ENCODE data around the gene LSM2.
"Not testable (repeated sequence)": the region's sequence is repeated elsewhere in the genome, so short reads cannot be mapped to it uniquely, and the experiment has no call there.

LSM2 gene

DNA sequence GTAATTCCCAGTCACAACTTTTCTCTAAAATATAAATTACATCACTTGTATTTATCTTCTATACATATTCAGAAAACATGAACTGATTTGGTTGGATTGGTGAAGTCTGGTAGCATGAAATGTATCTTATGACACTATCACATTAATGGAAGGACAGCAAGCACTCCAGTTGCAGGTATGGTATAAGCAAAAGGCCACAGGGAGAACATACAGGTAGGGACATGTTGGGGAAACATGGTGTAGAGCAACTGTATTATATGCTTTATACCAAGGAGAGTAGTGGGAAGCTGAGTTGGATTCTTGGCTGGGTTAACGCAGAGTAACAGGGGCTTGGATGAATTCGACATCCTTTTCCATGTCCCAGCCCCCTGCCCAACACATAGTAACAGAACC is 9.8 kb downstream of the LSM2 start:
- DNase-seq: no peak

DNA sequence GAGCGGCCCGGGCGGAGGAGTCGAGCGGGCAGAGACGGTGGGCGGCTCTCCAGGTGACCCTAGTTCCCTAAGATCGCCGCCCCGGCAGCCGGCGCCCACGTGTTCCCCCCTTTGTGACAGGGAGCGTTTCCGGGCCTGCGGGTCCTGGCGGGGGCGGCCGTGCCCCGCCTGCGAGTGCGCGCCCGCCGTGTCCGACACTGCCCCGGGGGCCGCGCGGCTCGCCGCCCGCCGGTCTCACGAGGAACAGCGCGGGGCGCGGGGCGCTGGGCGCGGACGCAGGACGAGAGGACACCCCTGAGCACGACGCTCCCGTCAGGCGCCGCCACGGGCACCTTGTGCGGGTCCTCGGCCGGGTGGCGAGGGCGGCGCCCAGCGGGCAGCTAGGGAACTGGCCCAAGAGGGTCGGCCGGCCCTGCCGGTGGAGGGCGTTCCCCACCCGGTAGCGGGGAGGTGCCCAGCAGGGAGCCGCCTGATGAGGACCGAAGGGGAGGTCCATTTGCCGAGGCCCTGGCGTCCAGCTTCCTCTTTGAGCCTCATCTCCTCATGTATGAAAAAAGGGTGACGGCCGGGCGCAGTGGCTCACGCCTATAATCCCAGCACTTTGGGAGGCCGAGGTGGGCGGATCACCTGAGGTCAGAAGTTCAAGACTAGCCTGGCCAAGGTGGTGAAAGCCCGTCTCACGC is 11.0 kb downstream of the LSM2 start, which contains the start of gene VARS1:
TSS of gene VARS1 (minus strand) at position 137 of the 683 bp plus-strand sequence. CDS start 535 bp downstream, outside the sequence.
- peak; percentile 58 to 94 (median 76) for DNase-seq

DNA sequence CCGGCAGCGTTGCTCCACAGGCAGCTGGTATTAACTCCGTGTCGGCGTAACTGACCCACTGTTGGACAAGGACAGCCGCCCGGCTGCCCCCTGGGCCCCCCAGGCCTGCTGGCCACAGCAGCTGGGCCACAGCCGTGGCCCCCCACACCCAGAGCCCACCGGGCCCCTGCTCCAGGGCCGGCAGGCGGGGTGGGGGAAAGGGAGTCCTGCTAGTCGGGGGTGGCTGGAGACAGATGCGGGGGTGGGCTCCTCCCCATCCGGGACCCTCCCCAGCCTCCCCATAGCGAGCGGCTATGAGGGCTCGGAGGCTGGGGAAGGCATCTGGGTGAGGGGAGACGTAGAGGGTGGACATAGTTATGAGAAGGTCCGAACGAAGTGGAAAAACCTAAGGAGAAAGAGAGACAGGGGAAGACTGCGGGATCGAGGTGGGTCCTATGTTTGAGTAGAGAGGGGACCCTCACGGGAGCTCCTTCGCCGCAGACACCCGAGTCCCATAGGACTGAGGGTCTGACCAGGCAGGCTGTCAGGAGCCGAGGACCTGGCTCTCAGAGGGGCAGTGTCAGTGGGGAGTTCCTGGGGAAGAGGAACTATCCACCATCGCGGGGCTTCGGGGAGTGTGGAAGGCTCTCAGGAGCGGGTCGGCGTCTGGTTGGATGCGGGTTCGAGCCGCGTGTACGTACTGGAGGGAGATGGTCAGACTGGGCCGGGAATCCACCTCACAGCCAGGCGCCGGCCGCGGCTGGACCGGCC is 11.7 kb downstream of the LSM2 start:
- DNase-seq: no peak

DNA sequence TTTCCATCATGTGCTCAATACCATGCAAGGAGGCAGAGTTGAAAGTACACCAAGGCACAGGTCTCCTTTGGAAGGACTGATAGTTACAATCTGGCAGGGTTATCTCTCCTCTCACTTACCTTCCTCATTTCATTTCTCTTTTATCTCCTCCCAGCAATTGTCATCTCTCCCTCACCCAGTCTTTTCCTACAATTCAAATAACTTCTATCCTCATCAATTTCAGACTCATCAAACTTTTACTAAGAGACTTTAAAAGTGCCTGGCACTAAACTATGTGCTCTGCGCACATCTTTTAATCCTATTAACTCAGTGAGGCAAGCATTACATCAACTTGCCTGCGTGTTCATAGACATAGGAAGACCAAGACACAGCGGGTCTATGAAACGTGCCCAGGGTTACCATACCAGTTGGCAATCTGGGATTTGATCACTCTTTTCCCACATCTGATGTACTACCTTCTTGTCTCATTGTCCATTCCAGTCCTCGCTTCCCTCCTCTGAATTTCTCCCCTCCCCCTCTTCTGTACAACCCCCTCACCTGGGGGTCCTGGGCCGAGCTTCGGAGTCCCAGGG is 12.4 kb downstream of the LSM2 start:
- DNase-seq: peak in 2 of 6 experiments; percentile 14 to 38

DNA sequence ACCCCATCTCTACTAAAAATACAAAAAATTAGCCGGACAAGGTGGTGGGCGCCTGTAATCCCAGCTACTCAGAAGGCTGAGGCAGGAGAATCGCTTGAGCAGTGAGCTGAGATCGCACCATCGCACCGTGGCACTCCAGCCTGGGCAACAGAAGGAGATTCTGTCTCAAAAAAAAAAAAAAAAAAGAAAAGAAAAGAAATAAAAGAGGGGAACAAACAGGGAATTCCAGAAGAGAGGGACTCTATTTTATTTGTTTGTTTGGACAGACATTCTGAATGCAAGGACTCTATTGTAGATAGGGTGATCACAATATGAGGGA is 12.9 kb downstream of the LSM2 start:
- DNase-seq: not testable (repeated sequence)

DNA sequence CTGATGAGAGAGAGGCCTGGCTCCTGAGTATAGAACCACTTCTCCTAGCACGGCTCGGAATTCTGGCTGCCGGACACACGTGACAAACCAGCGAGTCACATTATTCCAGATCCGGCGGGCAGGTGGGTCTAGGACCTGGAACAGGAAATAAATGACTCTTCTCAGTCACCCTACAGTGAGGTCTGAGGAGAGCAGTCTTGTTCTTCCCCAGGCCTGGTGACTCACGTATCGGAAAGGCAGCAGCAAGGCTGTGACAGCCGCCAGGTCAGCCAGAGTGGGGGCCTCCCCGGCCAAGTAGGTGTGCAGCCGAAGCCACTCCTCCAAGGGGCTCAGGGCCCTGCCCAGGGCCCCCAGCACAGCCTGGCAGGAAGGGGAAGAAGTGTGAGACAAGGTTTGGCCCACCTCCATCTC is 14.0 kb downstream of the LSM2 start:
- DNase-seq: no peak

DNA sequence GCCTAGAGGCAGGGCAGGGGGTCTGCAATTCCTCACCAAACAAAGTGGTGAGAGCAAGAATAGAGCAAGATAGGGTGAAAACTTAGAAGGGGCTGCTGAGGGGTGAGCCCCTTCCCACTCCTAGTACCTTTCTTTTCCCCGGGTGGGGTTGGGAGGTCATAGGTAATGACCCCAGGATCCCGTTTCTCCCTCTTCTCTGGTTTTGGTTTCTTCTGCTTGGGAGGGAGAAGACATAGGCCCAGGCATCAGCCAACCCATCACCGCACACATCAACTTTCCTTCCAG is 14.7 kb downstream of the LSM2 start:
- DNase-seq: no peak

DNA sequence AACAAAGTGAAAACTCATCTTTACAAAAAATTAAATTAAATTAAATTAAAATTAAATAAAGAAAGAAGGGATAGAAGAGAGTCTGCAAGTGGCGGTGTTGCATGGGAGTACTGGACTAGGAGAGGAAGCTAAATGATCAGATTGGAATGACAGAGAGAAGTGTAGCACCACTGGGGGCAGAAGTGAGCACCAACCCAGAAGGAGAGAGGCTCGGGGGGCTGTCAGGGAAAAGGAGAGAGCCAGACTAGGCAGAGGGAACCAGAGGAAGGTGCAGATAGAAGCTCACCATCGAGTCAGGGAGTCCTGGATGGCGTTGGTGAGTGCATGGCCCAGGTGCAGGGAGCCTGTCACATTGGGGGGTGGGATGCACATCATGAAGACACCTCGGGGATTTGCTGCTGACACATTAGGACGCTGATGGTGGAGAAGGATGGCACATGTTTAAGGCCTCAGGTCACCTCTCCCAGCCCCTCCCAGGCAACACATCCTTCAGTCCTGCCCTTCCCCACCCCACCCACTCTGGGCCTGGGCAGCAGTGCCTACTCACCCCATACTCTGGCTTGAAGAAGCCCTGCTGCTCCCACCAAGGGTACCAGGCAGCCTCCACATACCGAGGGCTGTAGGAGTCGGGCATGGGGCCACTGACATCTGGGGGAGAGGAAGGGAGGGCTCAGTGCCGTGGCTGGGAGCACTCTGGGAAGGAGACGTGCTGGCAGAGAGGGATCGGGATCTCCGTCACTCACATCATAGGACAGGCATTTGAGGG is 15.3 kb downstream of the LSM2 start:
- DNase-seq: peak in 5 of 6 experiments; percentile 2 to 30 (median 9)

DNA sequence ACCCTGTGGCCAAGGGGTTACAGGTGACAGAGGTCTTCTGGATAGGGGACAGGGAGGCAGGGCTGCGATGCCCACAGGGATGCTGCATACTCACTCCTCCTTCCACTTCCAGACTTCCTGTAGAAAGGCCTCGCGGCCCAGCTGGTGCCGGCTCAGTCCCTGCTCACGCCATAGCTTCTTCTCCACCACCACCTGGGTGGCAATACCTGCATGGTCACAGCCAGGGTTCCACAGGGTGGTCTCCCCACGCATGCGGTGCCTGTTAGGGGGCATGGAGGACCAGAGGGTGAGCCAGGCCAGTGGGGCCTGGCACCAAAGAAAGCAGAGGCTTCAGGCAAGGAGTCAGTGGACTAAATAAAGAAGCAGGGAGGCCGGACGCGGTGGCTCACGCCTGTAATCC is 21.3 kb downstream of the LSM2 start:
- DNase-seq: no peak

DNA sequence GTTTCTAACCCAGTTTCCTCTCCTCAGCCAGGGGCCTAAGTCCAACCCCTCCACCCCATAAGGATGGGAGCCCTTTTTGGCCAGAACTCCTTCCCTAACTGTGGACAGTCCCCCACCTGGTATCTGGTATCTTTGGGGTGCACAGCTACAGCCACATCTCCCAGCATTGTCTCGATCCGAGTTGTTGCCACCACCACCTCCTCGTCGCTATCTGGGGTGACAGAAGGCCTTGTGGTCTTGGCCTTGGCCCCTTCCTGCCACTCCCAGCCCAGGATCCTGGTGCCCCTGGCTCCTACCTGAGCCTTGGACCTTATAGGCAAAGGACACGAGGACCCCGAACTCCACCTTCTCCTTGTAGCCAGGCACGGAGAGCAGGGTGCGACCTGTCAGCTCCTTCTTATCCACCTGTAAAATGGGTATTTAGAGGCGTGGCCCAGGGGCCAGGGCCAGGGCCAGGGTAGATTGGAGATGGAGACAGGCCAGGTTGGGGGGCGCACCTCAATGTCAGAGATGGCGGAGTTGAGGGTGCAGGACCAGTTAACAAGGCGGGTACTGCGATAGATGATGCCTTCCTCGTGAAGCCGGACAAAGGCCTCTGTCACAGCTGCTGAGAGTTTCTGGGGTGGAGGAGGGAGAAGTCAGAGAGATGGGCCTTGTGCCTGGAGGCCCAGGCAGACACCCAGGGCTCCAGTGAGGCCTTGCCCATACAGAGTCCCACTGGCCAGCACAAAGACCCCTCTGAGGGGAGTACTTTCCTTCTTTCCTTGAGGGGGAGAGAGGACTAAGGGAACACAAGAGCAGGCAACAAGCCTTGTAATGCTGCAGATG is 22.5 kb downstream of the LSM2 start:
- no peak for DNase-seq

DNA sequence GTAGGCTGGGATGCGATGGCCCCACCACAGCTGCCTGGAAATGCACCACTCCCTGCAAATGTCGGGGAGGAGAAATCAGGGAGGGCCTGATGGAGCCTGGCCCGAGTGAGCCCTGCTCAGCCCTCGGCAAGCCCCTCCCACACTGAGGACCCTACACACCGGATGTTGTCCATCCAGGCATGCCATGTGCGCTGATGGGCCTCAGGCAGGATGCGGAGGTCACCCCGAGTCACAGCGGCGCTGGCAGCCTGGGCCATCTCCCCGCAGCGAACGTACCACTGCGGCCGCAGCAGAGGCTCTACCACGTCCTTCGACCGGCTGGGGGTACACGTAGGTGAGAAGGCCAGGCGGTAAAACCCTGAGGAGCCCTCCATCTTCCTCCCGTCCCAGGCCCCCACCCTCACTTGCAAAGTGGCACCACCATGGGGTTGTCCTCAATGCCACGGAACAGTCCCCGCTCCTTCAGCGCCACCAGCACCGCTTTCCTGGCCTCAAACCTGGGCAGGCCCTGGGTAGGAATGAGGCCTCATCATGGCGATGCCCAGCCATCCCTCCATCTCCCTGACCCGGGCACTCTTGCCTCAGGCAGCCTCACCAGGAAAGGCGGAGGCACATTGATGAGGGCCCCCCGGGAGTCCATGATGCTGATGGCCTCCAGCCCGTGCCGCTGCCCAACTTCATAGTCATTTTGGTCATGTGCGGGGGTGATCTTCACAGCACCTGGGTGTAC is 24.5 kb downstream of the LSM2 start:
- DNase-seq: no peak

DNA sequence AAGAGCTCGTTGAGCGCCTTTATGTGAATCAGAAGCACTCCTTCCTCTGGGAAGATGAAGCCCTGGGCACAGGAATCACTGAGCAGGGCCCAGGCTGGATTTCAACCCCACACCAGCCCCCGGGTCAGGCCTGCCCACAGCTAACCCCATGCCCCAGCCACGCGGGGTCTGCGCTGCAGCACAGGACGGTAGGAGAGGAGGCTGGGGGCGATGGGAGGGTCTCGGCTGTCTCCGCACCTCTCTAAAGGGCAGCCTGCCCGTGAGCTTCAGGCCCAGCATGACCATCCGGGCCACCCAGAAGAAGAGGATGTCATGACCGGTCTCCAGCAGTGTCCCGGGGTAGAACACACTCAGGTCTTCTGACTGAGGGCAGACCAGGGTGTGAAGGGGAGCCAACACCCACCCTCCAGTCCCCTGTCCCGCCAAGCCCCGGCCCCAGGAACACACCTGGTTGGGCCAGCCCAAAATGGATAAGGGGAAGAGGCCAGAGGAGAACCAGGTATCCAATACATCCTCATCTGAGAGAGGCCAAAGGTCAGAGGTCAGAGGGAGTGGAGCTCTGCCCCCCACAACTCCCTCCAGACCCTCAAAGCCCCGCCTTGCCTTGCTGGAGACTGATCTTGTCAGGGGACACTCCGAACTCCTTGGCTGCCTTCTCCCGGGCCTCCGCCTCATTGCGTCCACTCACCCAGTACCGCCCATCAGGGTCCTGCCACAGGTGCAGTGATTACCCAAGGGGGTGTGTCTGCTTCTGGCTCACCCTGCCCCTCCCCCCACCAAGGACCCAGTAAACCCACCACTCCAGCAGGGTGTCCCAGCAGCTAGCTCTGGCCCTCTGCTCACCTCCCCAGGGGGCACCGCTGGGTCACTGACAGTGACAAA is 25.3 kb downstream of the LSM2 start:
- DNase-seq: no peak

DNA sequence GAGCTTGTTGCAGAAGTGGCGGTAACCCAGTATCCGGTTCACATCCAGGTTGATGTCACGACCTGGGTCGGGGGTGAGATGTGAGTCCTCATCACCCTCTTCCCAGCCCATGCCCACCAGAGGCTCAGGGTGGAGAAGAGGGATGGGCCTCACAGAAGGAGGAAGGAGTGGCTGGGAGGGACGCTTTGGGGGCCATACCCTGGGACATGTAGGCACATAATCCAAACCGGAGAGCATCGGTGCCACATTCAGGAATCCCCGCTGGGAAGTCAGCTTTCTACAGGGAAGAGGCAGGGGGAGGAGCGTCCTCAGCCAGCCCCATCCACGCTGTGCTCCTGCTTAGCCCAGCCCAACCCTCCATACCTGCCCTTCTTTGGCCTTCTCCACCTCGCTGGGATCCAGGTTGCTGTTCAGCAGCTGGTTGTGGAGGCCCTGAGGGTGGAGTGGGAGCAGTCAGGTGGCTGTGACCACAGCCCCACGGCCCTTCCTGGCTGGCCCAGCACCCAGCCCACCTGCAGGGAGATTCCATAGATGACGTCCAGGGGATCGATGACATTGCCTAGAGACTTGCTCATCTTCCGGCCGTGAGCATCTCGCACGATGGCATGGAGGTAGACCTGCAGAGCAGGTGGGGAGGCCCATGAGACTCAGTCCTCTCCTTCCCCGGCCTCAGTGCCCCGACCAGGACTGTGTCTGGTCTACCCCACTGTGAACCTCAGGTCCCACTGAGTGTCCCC is 26.1 kb downstream of the LSM2 start:
- DNase-seq: no peak

DNA sequence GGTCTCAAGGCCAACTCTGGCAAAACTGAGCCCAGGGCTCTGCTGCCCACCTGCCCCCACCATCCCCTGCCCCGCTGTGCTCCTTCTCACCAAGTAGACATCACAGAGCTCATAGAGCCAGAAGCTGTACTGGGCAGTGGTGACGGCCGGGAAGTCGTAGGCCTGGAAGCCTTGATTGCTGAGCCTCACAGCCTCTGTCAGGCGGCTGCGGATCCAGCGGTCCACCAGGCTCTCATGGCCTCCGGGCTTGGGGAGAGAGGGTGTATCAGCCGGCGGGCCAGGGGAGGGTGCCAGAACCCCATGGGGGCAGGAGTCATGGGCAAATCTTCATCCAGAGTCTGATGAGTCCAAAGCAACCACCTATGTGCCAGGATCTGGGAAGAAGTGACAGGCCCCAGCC is 26.9 kb downstream of the LSM2 start:
- DNase-seq: no peak

DNA sequence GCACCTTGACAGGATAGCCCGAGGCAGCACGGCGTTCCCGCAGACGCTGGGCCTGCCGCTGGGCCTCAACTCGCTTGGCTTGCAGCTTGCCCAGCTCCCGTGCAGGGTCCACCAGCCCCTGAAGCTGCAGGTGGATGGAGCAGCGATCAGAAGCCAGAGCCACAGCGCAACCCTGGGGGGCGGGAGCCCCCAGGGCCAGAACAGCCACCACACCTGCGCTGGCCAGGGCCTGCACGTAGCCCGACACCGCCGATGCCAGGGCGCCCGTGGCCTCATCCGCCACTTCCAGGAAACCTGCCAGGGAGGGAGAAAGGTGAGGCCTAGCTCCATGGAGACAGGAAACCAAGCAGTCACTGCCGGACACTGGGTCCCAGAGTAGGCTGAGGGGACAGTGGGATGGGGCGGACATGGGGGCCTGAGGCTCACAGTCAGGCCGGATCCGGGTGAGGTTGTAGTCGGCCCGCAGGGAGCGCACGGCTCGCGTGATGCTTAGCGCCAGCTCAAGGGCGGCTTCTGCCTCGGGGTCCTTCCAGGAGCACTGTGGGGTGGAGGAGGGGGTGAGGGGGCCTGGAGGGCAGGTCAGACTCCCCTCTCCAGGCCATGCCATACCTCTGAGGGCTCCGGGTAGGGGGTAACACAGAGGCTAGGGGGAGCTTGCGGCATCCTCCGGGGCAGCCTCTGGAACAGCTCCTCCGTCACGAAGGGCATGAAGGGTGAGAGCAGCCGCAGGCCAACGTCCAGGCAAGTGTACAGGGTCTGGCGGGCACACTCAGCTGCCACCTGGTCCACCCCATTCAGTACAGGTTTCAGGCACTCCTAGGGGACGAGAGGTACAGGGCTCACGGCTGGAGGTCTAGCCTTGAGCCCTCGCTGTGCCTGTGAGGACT is 27.5 kb downstream of the LSM2 start:
- DNase-seq: no peak

DNA sequence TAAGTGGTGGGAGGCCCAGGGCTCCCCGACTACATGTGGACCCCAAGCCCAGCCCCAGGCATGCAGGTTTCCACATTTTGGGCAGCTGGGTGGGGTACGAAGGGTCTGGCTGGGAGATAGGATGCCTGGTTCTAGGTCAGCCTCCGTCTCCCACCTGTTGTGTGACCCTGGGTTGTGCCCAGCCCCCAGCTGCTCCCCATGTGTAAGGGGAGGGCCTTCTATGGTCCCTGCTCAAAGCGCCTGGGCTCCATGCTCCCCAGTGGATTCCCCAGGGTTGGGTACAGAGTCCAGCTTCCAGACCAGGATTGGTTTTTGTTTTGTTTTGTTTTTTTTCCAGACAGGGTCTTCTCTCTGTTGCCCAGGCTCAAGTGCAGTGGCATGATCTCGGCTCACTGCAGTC is 28.6 kb downstream of the LSM2 start:
- no peak for DNase-seq

DNA sequence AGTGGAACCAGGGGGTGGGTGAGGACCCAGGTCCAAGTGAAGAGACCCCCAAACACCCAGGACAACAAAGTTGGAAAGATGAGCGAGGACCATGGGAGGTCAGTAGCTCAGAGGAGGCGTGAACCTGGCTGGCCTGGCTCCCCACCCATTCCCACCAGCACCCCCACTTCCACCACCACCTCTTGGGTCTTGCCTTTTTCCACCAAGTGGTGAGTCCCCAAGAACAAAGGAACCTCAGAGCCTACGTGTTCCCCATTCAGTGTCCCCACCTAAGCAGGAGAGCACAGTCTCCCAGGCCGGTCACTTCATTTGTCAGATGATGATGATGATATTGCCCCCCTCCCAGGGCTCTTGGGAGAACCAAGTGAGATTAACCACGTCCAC is 29.1 kb downstream of the LSM2 start:
- no peak for DNase-seq

DNA sequence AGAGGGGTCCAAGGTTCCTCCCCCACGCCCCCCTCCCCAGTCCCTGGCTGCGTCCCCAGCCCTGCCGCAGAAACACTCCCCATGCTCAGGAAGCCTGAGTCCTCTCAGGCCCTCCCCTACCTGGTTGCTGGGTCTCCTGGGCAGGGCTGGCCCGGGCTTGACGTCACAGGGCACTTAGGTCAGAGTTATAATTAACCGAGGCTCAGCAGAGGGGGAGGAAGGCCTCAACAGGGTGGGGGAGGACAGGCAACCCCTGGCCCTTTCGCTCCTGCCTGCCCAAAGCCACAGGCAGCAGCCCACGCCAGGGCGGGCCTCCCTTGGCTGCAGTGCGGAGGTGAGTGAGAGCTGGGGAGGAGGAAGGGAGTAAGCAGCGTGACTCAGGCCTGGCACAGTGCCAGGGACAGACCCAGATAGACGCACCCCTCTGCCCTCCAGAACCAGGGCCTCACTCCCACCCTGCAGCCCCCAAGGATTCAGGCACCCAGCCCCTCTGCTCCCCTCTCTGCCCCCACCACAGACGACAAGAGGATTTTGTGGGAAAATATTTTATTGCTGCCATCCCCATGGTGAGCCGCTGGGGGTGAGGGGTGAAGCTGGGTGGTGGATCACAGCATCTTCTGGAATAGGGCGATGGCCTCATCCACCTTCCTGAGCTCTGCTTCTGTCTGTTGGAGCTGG is 29.6 kb downstream of the LSM2 start, which contains the start of gene VWA7:
TSS of gene VWA7 (minus strand) at position 340 of the 678 bp plus-strand sequence. CDS start 549 bp downstream, outside the sequence.
- peak in 5 of 6 experiments; percentile 13 to 41 (median 19) for DNase-seq

All from stimulated activated naive CD4-positive, alpha-beta T cell (primary cell).